ENCODE data around the gene C3orf22. TPM values are rescaled to one million over a fixed set of nuclear protein-coding genes. Genes with fewer than 3 reads are reported as not detected.

C3orf22 gene
- total RNA-seq, 1 experiment from 2014 or later, result not detected

GRCh38 chr3:126528419-126528799 is 30.3 kb downstream of the C3orf22 start:
- DNase-seq (ENCODE audit: low read depth), result no peak

GRCh38 chr3:126527455-126528211 is 31.1 kb downstream of the C3orf22 start:
- no peak for DNase-seq (ENCODE audit: low read depth)

- DNase-seq (ENCODE audit: low read depth), result no peak
Measured at GRCh38 chr3:126527006-126527405, 31.7 kb downstream of the C3orf22 start.

- no peak for DNase-seq (ENCODE audit: low read depth)
Measured at GRCh38 chr3:126526668-126527005, 32.1 kb downstream of the C3orf22 start.

GRCh38 chr3:126525853-126526667 is 32.7 kb downstream of the C3orf22 start:
- no peak for DNase-seq (ENCODE audit: low read depth)

GRCh38 chr3:126525091-126525852 is 33.5 kb downstream of the C3orf22 start:
- DNase-seq (ENCODE audit: low read depth), result no peak

- DNase-seq (ENCODE audit: low read depth), result no peak
Measured at GRCh38 chr3:126524429-126524988, 34.2 kb downstream of the C3orf22 start.

GRCh38 chr3:126523745-126524428 is 34.8 kb downstream of the C3orf22 start, which contains the start of gene CHST13:
TSS of gene CHST13 (plus strand) at chr3:126524155. CDS start at chr3:126524333, 178 bp downstream.
- DNase-seq (ENCODE audit: low read depth), result peak; percentile 72

- peak; percentile 55 for DNase-seq (ENCODE audit: low read depth)
Measured at GRCh38 chr3:126522363-126522788, 36.4 kb downstream of the C3orf22 start.

GRCh38 chr3:126521122-126521891 is 37.4 kb downstream of the C3orf22 start:
- DNase-seq (ENCODE audit: low read depth), result no peak

- no peak for DNase-seq (ENCODE audit: low read depth)
Measured at GRCh38 chr3:126519506-126520455, 39.0 kb downstream of the C3orf22 start.

- no peak for DNase-seq (ENCODE audit: low read depth)
Measured at GRCh38 chr3:126518779-126519177, 40.0 kb downstream of the C3orf22 start.

GRCh38 chr3:126517986-126518778 is 40.5 kb downstream of the C3orf22 start:
- DNase-seq (ENCODE audit: low read depth), result no peak

- no peak for DNase-seq (ENCODE audit: low read depth)
Measured at GRCh38 chr3:126517291-126517951, 41.3 kb downstream of the C3orf22 start, which contains the start of gene UROC1. TSS of gene UROC1 (minus strand) at chr3:126517773. CDS start at chr3:126517719, 54 bp downstream.

GRCh38 chr3:126516936-126517290 is 41.8 kb downstream of the C3orf22 start:
- DNase-seq (ENCODE audit: low read depth), result no peak

- no peak for DNase-seq (ENCODE audit: low read depth)
Measured at GRCh38 chr3:126516152-126516935, 42.4 kb downstream of the C3orf22 start.

- no peak for DNase-seq (ENCODE audit: low read depth)
Measured at GRCh38 chr3:126515066-126515706, 43.5 kb downstream of the C3orf22 start.
